Lower leg skin (tissue), 3 donors: Measurements from ENCODE around the gene POLR3K.

Experiments used
- CTCF ChIP-seq, 3 donors: fragments of 450-650 bp; IDR thresholded peaks; one replicate each; pipeline ENCODE4 v1.5.1; 2016; ENCODE audit warnings: antibody characterized with exemption in 3 of 3, mild to moderate bottlenecking in 3 of 3, moderate library complexity in 2 of 3
- POLR2A ChIP-seq, 2 donors: fragments of 450-650 bp; IDR thresholded peaks; one replicate each; pipeline ENCODE4 v1.6.1; 2016 to 2017; ENCODE audit warnings: antibody characterized with exemption in 2 of 2, mild to moderate bottlenecking in 1 of 2, moderate library complexity in 1 of 2

- TF ChIP-seq POLR2A (IDR thresholded peaks at IDR 0.05) (no peak), CTCF (IDR thresholded peaks at IDR 0.05) (no peak)
Observed at GRCh38 chr16:89391-90302, 36.2 kb upstream of the POLR3K start.
